ENCODE results near the gene FOXL3.
A peak's percentile ranks its signal among the peaks of the same experiment; 100 is the strongest.
"Not testable (repeated sequence)": the region's sequence is repeated elsewhere in the genome, so short reads cannot be mapped to it uniquely, and the experiment has no call there.

FOXL3 gene

DNA sequence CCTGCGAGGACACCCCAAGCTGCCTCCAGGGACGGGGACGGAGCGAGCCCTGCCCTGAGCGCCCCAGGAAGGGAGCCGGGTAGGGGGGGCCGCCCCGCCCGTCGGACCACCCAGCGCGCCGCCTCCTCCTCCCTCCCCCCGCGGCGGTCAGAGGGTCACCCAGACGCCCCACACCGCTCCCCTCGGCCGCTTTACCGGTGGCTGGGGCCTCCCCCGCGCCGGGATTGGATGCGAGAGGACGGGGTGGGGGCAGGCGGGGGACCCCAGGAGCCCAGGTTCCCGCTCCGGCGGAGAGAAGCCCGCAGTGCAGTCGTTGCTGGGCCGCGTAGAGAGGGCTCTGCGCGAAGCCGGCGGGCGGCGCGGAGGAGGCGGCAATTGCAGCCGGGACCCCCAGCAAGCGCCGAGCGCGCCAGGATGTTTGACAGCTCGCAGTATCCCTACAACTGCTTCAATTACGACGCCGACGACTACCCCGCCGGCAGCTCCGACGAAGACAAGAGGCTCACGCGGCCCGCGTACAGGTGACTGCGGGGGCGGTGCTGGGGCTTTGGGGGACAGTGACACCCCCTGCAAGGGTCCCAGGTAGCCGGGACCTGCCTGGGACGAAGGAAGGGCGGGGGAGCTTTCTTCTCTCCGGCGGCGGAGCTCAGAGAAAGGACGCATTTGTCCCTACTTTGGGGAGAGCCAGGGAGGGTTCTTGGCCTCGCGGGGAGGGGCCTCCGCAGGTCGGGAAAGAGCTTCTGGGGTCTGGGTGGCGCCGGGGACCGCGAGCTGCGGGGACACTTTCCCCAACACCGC lies at the start of gene FOXL3:
FOXL3 (plus strand) TSS at position 415 of the 798 bp plus-strand sequence; CDS start at position 415, 0 bp downstream.
- DNase-seq = no peak

DNA sequence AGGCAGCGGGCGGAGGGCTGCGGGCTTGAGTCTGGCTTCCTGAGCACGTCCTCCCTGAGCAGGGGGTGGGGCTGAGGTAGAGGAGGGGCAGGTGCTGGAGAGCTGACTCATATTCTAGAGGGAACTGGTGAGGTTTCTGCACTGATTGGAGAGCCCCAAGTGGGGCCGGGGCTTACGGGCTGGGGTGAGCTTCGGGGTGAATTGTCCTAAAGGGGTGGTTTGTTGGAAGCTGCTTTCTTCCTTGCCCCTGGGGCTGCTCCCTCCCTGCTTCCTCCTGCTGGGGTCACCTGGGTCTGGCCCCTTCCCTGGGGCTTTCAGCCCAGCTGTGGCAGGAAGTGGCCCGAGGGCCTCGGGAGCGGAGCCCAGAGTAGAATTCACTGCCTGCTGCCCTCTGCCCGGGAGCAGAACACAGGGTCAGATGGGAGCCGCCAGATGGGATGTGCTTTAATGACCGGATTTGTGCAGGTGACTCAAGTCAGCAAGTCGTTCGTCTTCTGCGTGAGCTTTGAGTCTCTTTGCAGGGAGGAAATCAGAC lies 49.0 kb upstream of the FOXL3 start:
- peak in 1 of 2 donors; percentile 27 for DNase-seq

DNA sequence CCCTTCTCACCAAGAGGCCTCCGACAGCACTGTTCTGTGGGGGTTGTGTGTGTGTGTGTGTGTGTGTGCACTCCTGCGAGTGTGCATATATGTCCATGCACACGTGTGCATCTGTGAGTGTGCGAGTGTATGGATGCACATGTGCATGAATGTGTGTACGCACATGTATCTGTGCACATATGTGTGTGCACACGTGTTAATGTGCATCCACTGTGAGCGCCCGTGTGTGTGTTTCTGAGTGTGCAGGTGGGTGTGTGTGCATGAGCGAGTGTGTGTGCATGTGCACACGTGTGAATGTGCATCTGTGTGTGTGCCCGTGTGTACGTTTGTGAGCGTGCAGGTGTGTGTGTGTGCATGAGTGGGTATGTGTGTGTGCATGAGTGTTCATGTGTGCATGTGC lies 48.5 kb upstream of the FOXL3 start:
- DNase-seq = no peak

DNA sequence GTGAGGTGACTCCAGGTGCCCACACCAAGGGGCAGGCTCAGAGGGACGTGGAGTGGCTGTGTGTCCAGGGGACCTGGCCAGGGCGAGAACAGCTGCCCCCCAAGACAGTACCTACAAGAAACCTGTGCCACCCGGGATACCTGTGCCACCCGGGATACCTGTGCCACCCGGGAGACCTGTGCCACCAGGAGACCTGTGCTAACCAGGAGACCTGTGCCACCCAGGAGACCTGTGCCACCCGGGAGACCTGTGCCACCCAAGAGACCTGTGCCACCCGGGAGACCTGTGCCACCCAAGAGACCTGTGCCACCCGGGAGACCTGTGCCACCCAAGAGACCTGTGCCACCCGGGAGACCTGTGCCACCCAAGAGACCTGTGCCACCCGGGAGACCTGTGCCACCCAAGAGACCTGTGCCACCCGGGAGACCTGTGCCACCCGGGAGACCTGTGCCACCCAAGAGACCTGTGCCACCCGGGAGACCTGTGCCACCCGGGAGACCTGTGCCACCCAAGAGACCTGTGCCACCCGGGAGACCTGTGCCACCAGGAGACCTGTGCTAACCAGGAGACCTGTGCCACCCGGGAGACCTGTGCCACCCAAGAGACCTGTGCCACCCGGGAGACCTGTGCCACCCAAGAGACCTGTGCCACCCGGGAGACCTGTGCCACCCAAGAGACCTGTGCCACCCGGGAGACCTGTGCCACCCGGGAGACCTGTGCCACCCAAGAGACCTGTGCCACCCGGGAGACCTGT lies 47.0 kb upstream of the FOXL3 start:
- DNase-seq = not testable (repeated sequence)

DNA sequence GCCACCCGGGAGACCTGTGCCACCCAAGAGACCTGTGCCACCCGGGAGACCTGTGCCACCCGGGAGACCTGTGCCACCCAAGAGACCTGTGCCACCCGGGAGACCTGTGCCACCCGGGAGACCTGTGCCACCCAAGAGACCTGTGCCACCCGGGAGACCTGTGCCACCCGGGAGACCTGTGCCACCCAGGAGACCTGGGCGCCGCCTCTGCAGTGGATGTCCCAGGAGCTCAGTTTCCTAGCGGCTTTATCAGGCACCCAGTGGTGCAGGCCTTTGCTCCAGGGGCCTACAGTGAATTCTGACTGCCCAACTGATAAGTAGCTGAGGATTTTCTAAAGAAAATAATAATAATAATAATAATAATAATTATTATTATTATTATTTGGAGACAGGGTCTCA lies 46.4 kb upstream of the FOXL3 start:
- not testable (repeated sequence) for DNase-seq

DNA sequence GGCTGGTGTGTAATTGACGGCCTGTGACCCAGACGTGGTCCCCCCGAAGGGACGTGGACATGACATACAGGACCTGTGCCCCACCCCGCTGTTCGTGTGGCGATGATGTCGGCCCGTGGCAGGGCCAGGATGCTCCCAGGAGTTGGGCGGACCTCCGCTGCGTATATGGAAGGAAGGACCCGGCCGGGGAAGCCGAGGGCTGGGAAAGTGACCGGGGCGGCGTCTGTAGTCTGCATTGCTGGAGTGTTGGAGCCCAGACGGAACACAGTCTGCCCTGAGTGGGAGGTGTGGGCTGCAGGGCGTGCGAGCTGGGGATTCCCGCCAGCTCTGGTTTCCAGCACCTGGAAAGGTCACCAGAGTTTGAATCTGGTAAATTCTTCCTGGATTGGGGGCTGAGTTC lies 45.0 kb upstream of the FOXL3 start:
- no peak for DNase-seq

DNA sequence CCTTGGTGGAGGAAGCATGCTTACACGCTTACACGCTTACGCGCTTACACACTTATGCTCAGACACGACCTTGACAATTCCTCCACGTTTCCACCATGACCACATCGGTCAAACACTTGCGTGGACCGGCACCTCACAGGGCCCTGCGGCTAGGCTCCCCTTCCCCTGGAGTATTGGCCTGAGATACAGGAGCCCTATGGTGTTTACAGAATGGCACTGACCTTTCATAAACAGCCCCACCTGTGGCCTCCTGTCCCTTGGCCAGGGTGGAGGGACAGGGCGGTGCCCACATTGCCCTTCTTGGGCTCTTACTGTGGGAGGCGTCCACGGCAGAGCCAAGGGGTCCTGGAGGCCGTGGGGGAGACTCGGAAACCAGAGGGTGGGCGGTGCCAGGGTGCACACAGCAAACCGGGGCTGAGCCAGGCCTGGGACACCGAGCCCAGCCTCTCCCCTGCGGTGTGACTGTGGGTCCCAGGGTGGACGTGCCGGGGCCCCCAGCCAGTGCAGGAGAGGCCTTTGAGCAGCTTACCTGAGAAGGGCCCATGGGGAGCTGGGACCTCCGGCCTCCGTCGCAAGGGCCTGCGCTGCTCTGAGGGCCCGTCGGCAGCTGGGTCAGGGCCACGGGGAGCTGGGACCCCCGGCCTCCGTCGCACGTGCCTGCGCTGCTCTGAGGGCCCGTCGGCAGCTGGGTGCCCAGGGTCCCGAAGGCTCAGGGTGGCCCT lies 44.2 kb upstream of the FOXL3 start:
- no peak for DNase-seq

DNA sequence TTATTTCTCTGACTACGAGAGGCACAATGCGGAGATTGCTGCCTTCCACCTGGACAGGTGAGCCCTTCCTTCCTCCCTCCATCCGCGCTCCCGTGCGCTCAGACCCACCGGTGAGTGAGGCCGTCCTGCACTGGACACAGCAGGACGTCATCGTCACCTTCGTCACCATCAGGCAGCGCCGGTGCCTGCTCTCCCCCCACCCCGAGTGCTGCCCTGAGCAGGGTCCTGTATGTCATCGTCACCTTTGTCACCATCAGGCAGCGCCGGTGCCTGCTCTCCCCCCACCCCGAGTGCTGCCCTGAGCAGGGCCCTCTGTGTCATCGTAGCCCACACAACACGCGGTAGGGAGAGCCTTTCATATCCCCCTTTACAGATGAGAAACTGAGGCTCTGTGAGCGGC lies 43.5 kb upstream of the FOXL3 start:
- no peak for DNase-seq

DNA sequence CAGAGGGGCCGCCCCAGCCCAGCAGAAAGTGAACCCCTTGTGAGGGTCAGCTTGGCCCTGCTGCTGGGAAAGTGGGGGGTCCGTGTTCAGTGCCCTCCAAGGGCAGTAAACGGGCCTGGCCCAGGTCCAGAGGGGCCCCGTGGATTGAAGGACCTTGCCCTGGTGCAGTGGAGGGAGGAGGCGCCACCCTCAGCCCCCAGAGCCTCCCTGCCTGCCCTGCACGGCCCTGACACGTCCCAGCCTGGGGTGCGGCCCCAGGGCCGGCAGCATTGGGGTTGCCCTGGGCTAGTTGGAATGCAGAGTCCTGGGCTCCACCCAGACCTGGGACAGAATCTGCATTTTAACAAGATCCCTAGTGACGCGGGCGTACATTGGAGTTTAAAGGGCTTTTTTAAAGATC lies 42.8 kb upstream of the FOXL3 start:
- no peak for DNase-seq

DNA sequence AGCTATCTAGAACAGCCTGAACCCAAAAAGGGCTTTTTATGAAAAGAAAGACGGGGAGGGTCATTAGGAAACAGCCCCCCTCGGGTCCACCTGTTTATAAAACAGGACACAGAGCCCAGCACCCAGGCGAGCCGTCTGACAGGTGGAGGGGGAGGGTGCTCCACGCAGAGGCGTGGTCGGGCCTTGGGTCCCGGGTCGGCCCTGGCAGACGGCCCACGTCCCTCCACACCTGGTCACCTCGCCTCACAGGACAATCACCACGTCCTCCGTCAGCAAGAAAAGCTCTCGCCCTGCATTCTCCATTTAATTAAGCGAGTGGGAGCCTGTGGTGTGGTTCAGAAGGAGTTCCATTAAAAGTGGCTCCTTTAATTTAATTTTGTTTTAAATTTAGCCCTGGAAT lies 42.3 kb upstream of the FOXL3 start:
- DNase-seq = no peak

DNA sequence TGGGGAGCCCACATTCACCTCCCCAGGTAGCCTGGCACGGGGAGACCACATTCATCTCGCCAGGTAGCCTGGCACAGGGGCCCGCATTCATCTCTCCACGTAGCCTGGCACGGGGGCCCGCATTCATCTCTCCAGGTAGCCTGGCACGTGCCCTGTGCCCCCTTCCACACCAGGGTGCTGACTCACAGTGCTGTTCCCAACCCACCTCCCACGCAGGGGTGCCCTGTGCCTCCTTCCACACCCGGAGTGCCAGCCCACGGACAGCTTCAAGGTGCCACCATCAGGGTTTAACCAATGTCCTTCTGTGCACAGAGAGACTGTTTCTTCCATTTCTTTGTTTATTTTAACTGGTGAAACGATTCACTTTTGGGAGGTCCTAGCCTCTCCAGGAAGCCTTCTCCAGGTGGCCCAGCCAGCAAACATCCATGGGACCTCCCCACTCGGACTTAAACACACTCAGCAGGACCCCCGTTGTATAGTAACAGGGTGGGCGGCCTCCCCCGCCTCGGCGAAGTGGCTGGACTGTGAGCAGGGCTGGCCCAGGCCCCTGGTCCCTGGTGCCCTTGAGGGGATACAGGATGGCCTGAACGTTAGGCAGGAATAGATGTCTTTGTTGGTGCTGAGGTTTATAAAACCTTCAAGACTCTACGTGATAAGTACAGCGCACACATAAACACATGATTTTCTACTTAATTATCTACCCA lies 41.1 kb upstream of the FOXL3 start:
- no peak for DNase-seq

DNA sequence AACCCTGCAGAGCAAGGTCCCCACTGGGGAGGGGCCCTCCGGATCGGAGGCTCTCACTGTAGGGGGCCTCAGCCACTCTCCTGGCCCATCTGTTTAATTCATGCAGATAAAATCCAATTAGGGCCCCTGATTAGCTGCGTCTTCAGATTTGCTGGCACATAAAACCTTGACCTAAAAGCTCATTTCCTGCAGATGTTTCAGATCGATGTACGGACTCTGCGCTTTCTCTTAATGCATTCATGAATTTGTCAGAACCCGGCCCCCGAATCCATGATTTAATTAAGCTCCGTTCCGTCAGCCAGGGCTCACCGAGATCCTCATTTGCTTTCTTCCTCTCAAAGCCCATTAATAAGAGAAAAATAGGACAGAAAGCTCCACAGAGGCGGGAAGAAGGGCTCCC lies 40.0 kb upstream of the FOXL3 start:
- DNase-seq = no peak

DNA sequence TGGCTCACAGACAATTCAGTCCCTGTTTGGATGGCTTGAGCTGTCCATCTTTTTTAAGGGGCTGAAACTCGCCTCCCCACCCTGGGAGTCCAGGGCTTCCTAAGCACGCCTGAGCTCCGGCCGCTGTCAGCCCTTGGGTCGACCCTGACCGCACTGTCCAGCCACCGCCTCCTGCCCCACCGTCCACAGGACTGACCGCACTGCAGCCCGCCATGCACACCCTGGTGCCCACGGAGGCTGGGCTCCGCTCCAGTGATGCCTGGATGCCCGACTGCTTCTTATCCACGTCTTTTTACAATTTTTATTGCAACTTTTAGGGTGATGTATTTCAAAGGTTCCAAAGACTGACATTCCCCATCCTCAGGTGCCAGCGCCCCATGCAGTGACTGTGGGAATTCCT lies 39.4 kb upstream of the FOXL3 start:
- no peak for DNase-seq

DNA sequence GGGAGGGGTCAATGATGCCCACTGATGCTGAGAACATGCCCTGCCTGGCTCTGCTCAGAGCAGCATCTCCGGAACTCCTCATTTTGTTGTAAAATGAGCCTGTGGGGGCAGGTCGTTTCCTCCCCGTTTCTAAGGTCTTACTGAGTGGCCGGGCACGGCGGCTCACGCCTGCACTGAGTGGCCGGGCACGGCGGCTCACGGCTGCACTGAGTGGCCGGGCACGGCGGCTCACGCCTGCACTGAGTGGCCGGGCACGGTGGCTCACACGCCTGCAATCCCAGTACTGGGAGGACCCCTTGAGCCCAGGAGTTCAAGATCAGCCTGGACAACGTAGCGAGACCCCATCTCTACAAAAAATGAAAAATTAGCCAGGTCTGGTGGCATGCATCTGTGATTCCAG lies 39.0 kb upstream of the FOXL3 start:
- DNase-seq = no peak

DNA sequence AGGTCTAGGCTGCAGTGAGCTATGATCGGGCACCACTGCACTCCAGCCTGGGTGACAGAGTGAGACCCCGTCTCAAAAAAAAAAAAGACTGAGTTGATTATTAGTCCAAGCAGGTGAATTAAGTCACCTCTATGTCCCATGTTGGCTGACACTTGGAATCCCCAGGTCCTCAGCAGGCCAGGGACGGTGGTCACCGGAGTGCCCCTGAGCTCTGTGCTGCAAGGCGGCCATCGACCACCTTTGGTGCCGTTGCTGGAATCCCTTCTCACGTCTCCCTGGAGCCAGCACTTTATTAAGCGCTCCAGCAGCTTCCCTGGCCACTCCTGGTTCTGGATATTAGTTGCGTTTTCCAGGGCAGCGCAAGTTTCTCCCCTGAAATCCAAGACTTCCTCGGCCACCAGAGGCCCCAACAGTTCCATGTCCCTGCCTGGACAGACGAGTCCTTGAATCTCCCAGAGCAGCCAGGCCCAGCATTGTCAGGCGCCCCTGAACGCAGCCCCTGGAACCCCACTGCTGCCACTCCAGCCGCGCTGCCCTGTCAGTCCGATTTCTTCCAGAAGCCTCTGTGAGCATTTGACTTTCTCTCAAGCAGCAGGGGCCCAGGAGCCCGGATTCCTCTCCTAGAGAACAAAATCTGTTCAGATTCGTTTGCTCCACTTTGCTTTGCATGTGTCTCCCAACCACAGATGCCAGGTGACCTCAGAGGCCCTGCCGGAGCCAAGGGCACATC lies 38.4 kb upstream of the FOXL3 start:
- DNase-seq = no peak

DNA sequence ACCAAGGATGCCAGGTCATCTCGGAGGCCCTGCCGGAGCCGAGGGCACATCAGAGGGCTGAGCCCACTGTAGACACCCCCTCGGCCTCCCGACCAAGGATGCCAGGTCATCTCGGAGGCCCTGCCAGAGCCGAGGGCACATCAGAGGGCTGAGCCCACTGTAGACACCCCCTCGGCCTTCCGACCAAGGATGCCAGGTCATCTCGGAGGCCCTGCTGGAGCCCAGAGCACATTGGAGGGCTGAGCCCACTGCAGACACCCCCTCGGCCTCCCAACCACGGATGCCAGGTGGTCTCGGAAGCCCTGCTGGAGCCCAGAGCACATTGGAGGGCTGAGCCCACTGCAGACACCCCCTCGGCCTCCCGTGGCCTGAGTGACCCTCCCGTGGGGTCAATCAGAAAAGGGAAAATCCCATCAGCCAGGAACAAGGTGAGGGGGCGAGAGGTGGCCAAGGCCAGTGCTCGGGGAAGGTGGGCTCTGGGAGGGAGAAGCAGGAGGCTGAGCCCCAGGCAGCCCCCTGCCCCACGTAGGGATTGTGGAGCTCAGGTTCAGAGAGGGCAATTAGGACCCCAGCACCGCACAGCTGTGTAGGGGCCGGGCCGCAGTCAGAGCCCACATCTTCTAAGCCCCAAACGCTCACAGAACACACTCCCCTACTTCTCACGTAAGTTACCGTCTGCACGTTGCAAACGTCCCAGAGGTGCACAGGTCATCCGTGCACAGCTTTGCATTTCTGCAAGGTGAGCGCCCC lies 37.6 kb upstream of the FOXL3 start:
- no peak for DNase-seq

DNA sequence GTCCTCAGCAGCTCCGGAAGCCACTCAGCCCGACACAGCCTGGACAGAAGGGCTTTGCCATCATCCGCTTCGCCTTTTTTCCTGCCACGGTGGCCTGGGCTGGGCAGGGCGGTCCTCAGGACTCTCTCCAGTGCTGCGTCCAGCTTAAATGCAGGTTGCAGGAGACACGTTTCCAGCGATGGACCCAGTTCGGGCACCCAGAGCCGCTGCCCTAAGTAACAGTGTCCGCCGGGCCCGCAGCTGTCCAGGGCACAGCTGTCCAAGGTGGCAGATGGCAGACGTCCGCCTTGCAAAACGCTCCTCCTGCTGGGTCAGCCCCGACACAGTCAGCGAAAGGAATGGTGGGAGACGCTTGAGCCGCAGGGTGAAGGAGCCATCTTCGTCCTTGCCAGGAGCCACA lies 37.0 kb upstream of the FOXL3 start:
- no peak for DNase-seq

DNA sequence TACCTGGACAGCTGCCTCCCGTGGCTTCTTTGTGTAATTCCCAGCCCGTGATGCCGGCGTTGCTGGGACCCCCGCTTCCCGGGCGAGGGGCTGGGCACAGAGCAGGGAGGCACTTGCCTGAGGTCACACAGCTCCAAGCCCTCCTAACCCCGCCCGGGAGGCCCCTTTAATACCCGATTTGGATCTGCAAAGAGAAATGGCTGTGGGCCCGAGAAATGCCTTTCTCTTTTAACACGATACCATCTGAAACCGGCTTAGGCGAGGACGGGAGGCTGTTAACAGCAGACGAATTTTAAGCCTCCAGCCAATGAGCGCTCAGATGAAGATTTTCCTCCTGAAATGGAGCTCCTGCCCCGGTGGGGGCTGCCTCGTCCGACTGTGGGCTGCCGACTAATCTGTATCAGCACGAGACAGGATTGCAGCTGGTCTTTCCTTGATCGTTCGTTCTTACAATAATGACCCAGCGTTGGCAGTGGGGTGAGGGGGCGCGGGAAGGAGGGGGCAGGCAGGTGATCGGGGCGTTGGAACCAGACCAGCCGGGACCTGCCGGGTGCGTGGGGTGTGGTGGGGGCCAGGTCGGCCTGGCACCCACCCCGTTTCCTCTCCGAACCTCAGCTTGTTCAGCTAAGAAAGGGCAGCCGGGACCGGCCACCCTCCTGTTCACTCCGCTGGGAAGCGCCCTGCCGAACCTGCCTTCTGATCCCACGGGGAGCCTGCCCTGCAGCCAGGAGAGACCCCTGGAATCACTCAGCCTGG lies 36.2 kb upstream of the FOXL3 start:
- DNase-seq = no peak

DNA sequence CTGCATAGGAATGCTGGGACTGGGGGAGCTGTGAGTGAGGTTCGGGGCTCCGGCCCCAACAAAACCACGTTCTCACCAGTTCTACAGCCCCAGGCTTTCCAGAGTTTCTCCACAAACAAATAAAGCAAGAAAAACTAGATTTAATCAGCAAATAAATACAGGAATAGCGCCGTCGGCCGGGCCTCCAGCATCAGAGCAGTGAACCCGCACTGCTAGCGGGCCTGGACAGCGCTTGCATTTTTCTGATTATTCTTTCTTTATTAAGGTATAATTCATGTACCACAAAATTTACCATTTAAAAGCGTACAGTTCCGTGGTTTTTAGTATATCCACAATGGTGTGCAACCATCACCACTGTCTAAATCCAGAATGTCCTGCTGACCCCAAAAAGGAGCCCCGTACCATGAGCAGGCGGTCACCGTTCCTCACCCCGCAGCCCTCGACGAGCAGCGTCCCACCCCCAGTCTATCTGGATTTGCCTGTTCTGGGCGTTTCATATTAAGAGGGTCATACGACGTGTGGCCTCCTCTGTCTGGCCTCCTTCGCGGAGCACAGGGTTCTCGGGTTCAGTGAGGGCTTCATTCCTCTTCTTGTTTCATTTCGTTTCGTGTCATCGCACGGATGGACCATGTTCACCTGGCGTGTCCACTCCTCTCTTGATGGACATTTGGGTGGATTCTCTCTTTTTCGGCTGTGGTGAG lies 35.5 kb upstream of the FOXL3 start:
- no peak for DNase-seq

DNA sequence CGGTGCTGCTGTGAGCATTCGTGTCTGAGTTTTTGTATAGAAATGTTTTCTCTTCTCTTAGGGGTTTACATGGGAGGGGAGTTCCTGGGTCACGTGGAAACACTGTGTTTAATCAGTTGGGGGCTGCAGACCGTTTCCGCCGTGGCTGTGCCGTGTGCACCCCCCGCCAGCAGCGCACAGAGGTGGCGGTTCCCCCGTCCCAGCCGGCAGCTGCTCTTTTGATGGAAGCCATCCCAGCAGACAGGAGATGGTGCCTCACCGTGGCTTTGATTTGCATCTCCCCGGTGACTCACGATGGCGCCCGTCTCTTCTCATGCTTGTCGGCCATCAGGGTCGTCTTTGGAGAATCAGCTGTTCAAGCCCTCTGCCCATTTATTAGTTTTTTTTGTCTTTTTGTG lies 34.9 kb upstream of the FOXL3 start:
- no peak for DNase-seq

Data from stimulated activated CD4-positive, alpha-beta T cell treated with anti-CD3 and anti-CD28 coated beads, Interleukin-2, amount 100 ng/mL, for 24 hours (primary cell).